Measurements from ENCODE around the gene SYVN1. TPM values are rescaled to one million over a fixed set of nuclear protein-coding genes. Genes with fewer than 3 reads are reported as not detected.
"Not testable (repeated sequence)": the region's sequence is repeated elsewhere in the genome, so short reads cannot be mapped to it uniquely, and the experiment has no call there.

The SYVN1 gene
- total RNA-seq, 1 donor from 2014 or later = 75.9 TPM

DNA sequence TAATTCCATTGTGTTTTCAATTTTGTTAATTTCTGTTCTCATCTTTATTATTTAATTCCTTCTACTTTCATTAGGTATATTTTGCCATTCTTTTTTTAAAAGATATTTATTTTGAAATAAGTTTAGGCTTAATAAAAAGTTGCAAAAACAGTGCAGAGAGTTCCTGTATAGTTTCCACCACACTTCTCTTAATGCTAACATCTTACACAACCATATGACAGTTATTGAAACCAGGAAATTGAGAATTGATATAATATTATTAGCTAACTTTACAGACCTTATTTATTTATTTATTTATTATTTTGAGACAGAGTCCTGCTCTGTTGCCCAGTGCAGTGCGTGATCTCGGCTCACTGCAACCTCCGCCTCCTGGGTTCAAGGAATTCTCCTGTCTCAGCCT is 21.9 kb upstream of the SYVN1 start:
- no peak for DNase-seq (ENCODE audit: low spot score)
- intact Hi-C loops (cut with DNase I) = no loop called here
- no peak for ATAC-seq

DNA sequence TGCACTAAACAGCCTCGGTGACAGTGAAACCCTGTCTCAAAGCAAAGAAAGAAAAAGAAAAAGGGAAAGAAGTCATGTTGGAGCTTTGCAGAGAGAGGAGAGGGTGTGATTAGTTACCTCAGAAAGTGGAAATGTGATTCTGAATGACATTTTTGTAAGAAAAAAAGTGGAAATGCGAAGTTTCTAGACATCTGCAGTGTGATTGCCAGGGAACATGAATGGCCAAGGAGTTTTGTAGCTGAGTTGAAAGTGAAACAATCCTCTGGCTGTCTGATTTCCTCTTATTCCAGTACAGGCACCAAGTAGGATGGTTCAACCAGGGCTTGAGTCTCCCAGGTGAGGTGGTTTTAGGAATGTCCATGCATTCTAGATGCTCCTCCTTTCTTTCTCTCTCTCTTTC is 17.8 kb upstream of the SYVN1 start:
- ATAC-seq (no peak), DNase-seq (ENCODE audit: low spot score) (peak; percentile 6)
- intact Hi-C loops (cut with DNase I) = no loop called here

DNA sequence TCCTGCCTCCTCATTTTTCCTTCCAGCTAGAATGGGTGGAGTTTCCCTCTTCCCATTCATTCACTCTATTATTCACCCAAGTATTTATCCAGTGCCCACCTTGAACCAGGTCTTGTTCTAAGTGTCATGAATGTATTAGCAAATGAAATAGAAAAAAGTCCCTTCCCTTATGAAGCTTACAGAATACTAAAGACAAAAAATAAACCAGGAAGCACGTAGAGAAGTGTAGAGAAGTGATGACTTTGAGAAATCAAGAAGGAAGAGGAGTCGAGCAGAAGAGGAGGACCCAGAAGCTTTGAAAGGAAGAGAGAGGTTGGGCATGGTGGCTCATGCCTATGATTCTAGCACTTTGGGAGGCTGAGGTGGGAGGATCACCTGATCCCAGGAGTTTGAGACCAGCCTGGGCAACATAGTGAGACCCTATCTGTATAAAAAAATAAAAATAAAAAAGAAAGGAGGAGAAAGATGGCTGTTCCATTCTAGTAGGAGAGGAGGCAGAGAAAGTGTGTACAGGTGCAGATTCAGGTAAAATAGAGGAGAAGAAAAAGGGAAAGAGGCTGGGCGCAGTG is 17.1 kb upstream of the SYVN1 start:
- ATAC-seq (no peak), DNase-seq (ENCODE audit: low spot score) (peak; percentile 7)
- intact Hi-C loops (cut with DNase I) = no loop called here

DNA sequence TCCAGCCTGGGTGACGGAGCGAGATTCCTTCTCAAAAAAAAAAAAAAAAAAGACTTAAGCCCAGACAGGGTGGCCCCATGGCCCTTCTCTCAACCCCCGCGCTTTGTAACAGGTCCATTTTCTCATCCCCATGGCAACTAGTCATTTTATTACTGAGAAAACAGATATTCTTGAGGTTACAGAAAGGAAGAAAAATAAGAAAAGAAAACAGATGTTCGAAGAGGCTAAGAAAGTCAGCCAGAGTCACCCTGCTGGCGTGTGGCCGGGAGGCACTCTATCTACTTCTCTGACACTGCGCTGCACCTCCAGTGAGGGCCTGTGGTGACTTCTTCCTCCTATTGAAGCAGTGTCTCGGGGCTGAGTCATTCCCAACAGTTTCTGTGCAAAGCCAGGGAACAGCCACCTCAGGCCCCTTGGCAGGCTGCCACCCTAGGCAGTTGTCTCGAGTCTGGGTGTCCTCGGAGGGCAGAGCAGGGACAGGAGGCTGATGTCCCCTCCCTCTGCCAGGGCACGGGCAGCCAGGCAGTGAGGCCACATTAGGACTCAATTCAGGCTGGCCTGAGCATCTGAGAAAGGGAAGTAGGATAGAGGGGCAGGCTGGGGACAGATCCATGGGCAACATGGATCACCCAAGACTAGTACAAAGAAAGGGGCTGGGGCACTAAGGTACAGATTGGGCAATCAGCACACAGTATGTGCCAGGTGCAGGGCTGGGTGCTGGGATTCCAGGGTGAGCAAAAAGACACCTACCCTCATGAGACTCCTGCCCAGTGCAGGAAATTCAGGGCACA is 16.4 kb upstream of the SYVN1 start:
- peak; percentile 84 for DNase-seq (ENCODE audit: low spot score)
- ATAC-seq = peak; percentile 92
- intact Hi-C loops (cut with DNase I) = no loop called here

DNA sequence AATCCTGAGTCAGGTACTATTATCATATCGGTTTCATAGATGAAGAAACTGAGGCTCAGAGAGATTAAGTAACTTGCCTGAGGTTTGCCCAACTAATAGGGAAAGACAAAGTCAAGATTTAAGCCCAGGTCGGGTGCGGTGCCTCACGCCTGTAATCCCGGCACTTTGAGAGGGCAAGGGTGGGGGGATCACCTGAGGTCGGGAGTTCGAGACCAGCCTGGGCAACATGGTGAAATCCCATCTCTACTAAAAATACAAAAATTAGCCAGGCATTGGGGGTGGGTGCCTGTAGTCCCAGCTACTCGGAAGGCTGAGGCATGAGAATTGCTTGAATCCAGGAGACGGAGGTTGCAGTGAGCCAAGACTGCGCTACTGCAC is 15.8 kb upstream of the SYVN1 start:
- intact Hi-C loops (cut with DNase I); ATAC-seq: not testable (repeated sequence)

DNA sequence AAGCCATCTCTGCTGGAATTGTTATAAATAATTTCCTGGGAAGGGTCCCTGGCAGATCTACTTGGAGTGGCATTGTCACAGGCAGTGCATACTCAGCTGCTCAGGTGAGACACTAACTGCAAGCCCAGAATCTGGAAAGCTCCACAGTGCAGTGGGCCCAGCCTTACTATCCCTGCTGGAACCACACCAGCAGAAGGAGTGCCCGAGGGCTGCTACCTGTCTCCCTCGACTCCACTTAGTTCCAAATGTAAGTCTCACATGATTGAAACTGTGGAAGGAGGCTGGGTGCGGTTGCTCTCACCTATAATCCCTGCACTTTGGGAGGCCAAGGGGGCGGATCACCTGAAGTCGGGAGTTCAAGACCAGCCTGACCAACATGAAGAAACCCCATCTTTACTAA is 14.3 kb upstream of the SYVN1 start:
- ATAC-seq (no peak), DNase-seq (ENCODE audit: low spot score) (peak; percentile 44)
- intact Hi-C loops (cut with DNase I) = no loop called here

More for the DNA sequence above, 15.8 kb upstream of the SYVN1 start:
- DNase-seq (ENCODE audit: low spot score) = peak; percentile 36

DNA sequence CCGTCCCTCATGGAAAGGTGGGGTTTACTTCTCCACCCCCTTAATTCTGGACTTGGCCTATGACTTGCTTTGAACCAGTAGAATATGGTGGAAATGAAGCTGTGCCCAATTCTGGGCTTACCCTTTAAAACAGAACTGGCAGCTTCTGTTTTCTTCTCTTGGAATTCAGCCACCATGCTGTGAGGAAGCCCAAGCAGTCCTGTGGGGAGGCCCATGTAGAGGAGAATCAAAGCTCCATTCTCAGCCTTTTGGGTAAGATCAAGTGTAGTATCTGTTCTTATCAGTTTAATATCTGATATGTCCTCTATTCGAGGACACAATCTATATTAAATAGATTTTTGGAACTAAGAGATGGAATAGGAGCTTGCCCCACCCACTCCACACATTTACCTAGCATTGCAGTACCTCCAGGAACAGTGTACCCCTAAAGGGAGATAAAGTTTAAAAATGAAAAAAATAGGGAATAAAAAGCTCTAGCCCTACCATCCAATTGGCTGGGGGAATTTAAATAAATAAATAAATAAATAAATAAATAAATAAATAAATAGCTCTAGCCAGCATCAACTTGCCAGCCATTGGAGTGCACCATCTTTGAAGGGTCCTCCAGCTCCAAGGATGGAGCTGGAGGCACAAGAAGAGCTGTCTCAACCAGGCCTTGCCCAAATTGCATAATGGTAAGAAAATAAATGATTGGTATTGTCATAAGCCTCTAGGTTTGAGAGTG is 13.2 kb upstream of the SYVN1 start:
- no peak for DNase-seq (ENCODE audit: low spot score)
- intact Hi-C loops (cut with DNase I) = no loop called here
- ATAC-seq = no peak

DNA sequence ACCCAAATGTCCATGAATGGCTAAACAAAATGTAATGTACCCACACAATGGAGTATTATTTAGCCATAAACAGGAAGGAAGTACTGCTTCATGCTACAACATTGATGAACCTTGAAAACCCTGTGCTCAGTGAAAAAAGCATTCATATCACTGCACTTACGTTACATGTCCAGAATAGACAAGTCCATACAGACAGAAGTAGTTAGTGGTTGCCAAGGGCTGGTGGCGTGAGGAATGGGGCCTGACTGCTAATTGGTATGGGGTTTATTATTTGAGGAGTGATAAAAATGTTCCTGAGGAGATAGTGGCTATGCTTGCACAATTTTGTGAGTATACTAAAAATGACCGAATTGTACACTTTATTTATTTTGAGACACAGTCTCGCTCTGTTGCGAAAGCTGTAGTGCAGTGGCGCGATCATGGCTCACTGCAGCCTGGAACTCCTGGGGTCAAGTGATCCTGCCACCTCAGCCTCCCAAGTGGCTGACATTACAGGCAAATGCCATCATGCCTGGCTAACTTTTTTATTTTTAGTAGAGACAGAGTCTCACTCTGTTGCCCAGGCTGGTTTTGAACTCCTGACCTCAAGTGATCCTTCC is 7.7 kb upstream of the SYVN1 start:
- ATAC-seq = no peak
- intact Hi-C loops (cut with DNase I) = no loop called here
- DNase-seq (ENCODE audit: low spot score) = no peak

DNA sequence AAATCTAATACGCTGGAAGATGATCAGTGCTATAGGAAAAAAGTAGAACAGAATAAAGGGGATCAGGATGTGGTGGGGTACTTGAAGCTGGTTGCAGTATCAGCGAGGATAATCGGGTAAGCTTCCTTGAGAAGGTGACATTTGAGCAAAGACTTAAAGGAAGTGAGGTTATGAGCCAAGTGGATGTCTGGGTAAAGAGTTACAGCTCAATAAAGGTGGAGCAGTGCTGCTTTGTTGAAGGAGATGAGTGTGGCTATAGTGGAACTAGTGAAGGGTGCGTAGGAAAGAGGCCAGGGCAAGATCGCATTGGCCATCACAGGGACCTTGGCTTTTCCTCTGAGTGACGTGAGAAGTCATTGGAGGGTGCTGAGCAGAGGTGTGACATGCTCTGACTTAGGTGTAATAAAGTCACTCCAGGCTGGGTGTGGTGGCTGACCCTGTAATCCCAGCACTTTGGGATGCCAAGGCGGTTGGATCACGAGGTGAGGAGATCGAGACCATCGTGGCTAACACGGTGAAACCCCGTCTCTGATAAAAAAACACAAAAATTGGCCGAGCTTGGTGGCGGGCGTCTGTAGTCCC is 2.3 kb upstream of the SYVN1 start:
- peak; percentile 34 for DNase-seq (ENCODE audit: low spot score)
- intact Hi-C loops (cut with DNase I) = no loop called here

DNA sequence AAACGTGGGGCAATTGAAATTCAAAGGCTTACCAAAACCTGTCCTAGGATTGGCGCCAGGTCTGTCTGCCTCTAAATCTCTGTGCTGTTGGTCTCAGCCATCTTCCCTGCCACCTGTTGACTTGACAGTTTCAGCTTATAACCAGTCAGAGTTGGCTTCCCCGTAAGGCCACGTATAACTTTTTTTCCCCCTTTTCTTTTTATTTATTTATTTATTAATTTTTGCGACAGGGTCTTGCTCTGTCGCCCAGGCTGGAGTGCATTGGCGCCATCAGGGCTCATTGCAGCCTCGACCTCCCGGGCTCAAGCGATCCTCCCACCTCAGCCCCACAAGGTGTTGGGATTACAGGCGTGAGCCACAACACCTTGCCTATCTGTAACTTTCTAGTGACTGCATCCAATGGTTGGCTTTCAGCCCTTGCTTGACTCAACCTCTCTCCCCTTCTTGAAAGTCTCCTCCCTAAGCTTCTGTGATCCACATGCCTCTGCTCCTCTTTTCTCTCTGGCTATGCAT is 1.4 kb upstream of the SYVN1 start:
- DNase-seq (ENCODE audit: low spot score) = peak; percentile 51
- ATAC-seq = no peak
- intact Hi-C loops (cut with DNase I) = no loop called here

More for the DNA sequence above, 2.3 kb upstream of the SYVN1 start:
- ATAC-seq = no peak

DNA sequence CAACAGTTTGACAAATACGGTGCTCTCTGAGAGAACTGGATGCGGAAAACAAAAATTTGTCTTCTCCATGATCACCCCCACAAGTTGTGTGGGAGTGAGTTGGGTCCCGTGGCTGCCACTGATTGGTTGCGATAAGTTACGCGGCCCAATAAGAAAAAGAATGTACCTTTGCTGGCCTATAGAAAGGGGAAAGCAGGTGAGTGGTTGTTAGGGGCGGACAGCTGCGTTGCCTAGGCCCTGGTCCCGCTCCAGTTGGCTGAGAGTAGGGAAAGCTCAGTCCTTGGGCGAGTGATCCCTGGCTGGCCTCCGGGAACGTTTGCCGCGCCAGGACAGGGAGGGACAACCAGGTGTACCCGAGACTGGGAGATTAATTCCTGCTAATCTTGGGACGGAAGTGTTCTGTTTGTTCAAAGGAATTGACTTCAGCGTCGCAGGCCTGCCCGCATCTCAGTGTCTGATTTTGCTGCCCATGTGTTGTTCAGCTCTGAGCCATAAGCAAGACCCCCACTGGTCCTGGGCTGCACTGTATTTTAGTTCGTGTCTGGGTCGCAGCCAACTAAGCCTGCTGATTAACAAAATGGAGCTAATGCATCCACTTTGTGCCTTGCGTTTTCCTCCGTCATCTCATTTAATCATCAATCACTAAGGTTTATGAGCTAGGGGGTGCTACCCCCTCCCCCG is 773 bp upstream of the SYVN1 start:
- ATAC-seq (peak; percentile 94), DNase-seq (ENCODE audit: low spot score) (peak; percentile 90)
- intact Hi-C loops (cut with DNase I) = no loop called here

DNA sequence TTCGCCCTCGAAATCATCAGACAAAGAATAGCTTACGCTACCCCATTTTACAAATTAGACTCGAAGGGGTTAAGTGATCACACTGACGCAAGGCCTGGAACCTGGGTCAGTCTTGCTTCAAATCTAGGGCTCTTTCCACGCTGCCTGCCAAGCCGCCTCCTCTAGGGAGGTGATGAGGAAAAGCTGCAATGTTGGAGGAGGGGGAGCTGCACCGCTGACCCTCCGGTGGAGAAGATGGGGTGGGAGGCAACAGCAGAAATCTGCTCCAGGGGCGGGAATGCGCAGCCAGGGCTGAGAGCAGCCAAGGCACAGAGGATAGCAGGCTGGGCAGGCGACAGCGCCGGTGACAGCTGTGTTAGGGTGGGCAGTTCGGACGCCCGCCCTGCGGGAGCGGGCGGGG is 595 bp downstream of the SYVN1 start:
- intact Hi-C loops (cut with DNase I) = no loop called here
- ATAC-seq = peak; percentile 27
- DNase-seq (ENCODE audit: low spot score) = peak; percentile 79

DNA sequence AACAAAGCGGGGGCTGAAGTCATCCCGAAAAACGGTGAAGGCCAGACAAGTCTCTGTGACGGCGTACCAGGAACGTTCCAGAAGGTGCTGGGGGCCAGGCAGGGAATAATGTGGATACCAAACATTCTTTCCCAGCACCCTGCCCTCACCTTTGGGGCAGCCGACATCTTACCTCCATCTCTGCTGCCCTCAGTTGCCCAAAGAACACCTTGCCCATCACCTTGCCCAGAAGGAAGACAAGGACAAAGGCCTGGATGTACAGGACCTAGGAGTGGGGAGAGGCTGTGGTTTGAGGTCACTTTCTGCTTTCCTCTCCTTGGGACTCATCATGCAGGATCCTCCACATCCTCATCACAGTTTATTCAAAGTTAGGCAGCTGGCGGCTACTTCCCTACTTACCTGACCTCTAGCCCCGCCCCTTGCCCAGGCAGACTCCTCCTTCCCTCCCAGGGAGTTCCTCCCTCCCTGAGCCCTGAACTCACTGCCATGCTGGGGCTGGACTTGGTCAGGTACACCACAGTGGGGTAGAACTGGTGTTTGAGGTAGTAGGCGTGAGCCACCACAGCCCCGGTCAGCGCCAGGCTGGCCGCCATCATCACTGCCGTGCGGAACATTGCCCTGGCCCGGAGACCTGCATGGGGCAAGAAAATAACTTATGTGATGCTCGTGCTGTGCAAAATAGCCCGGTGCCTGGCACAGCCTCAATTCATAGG is 1.2 kb downstream of the SYVN1 start:
- ATAC-seq (no peak), DNase-seq (ENCODE audit: low spot score) (peak; percentile 64)
- intact Hi-C loops (cut with DNase I) = no loop called here

DNA sequence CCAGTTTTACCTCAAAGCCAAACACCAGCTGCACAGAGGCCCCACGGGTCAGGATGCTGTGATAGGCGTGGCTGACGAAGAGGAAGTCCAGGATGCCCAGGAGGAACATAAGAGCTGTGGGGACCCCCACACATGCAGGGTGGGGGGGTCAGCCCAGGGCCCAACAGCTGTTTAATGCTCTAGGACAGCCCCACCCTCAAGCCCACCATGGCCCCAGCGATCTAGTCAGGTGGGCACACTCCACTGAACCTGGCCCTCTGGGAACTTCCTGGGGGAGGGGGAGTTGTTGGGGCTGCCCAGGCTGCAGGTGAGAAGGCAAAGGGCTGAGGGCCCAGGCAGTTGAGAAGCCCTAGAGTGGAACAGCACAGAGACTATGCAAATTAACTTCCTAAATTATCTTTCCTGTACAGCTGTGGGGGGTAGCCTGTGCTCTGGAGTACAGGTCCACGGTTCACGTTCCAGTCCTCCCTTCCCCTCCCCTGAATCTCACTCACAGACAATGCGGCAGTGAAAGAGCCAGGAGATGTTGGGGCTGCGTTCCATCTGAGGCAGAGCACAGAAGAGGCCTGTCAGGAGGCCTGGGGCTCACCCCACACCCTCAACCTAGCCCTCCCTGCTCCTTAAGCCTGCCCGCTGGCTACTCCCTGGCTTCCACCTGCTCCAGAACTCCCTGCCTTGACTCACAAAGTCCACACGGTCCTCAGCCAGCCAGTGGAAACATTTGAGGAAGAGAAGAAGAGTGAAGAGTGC is 1.9 kb downstream of the SYVN1 start:
- intact Hi-C loops (cut with DNase I) = no loop called here
- DNase-seq (ENCODE audit: low spot score) (peak; percentile 56), ATAC-seq (no peak)

DNA sequence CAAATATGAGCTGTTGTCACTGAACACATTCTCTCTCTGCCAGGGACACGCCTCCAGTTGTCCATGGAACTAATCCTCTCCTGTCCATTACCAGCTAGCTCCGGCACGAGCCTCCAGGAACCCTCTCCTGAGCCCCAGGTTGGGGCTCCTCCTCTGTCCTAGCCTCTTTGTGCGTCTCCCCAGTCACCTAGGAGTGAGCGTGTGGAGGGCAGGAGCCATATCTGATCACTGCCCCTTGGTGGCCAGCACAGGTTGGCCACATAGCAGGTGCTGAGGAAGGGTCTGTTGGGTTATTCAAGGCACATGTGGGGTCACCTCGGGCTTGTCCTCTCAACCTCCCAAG is 2.5 kb downstream of the SYVN1 start:
- intact Hi-C loops (cut with DNase I) = no loop called here
- DNase-seq (ENCODE audit: low spot score) (peak; percentile 37), ATAC-seq (no peak)

DNA sequence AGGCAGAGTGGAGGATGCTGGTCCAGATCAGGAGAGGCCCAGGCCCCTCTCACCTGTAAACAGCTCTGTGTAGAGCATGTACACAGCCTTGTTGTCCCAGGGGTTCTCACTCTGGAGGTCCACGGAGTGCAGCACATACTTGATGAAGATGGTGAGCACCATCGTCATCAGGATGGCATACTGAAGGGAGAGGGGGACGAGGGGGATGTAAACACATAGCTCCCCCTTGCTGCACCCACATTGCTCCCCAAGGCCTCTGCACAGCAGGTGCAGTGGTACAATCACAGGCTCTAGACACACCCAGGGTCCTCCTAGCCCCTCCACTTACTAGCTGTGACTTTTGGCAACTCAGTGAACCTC is 2.9 kb downstream of the SYVN1 start:
- ATAC-seq (no peak), DNase-seq (ENCODE audit: low spot score) (no peak)
- intact Hi-C loops (cut with DNase I) = no loop called here

DNA sequence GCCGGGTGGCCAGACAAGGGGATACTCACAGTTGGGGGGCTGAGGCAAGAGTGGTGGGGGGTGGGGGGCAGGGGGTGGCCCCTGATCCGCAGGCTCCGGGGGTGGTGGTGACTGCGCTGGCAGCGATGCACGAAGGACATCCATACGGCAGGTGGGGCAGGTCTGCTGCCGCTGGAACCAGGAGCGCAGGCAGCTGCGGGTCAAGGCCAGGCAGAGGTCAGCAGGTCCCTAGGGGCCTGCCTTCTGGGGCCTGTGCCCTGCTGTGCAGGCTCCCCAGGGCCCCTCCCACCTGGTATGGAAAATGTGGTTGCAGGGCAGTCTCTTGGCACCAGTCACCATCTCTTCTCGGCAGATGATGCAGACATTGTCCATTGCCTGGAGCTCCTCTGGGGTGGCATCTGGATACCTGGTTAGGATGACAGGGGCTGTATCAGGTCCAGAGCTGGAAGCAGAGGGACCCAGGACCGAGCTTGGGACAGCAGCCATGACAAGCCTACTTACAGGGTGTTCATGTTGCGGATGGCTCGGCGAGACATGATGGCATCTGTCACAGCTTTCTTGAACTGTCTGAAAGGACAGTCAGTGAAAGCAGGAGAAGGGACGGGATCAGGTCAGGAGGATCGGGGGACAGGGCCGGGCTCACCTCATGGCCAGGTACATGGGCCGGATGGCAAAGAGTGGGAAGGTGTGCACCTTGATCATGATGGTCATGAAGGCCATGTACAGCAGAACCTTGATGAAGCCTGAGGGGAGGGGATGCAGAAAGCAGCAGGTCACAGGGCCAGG is 3.5 kb downstream of the SYVN1 start:
- ATAC-seq (no peak), DNase-seq (ENCODE audit: low spot score) (peak; percentile 43)
- intact Hi-C loops (cut with DNase I) = no loop called here
